WTC11 (cell line): ENCODE measurements around the gene UTP4.

Source experiments
- CTCF ChIP-seq: fragments of 200-600 bp; IDR thresholded peaks from 2 replicates; pipeline ENCODE4 v1.8.0; 2022; ENCODE audit warnings: antibody characterized with exemption
- E2F4 ChIP-seq: sonication (generic); formaldehyde crosslinking; IDR thresholded peaks from 2 replicates; pipeline ENCODE4 v1.8.1; 2022; ENCODE audit warnings: low read depth, mild to moderate bottlenecking, moderate library complexity, missing genetic modification reagents, borderline replicate concordance
- USF1 ChIP-seq: sonication (generic); formaldehyde crosslinking; IDR thresholded peaks from 2 replicates; pipeline ENCODE4 v1.8.0; 2022; ENCODE audit warnings: mild to moderate bottlenecking, missing genetic modification reagents
- ZMAT4 ChIP-seq: fragments of 250-450 bp; sonication (Bioruptor Pico); IDR thresholded peaks from 2 replicates; pipeline ENCODE4 v1.9.0; 2021; ENCODE audit warnings: mild to moderate bottlenecking

- TF ChIP-seq CTCF (no peak), ZMAT4 (CRISPR knock-in tag) (no peak), USF1 (CRISPR knock-in tag) (no peak), E2F4 (CRISPR knock-in tag) (no peak)
Measured at GRCh38 chr16:69094501-69094900, 37.9 kb upstream of the UTP4 start.
